Measurements from ENCODE around the gene TMEM198.

TMEM198 gene, protein sequence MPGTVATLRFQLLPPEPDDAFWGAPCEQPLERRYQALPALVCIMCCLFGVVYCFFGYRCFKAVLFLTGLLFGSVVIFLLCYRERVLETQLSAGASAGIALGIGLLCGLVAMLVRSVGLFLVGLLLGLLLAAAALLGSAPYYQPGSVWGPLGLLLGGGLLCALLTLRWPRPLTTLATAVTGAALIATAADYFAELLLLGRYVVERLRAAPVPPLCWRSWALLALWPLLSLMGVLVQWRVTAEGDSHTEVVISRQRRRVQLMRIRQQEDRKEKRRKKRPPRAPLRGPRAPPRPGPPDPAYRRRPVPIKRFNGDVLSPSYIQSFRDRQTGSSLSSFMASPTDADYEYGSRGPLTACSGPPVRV

DNA sequence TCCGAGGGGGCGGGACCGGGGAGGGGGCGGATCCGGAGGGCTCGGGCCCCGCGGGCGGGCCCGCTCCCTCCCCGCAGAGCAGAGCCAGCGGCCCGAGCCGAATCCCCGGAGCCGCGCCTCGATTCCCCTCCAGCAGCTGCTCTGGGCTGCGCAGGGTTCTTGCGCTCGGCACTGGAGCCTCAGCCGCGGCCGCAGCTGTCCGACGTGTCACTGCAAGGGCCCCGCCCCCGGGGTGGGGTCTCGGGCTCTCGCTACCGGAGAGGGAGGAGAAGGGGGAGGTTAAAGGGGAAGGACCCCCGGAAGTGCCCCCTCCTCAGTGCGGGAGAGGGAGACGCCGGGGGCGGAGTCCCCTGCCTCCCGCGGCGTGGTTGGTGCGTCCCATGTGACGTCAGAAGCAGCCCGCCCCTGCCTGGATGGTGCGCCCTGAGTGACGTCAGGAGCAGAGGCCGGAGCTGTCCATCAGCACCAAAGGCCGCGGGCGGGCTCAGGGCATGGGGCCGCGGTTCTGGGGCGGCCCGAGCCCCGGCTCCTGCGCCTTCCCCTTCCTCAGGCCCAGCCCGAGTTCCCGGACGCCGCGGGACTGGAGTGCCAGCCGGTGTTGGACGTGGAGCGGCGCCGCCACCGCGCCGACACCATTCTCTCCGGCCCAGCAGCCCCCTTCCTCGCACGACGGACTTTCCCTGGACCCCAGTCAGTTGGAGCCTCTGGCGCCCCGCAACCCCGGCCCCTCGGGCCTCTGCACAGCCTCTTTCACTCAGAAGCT is at the start of gene TMEM198, which contains the start of gene CHPF:
TSS of gene TMEM198 (plus strand) at position 433 of the 763 bp plus-strand sequence. CDS start 700 bp downstream, outside the sequence.
TSS of gene CHPF (minus strand) at position 214 of the 763 bp plus-strand sequence. CDS start 271 bp downstream, outside the sequence.
- DNase-seq = peak; percentile 95

- no peak for DNase-seq
These were observed 48.8 kb upstream of the TMEM198 start for GRCh38 chr2:219494952-219495530.

DNA sequence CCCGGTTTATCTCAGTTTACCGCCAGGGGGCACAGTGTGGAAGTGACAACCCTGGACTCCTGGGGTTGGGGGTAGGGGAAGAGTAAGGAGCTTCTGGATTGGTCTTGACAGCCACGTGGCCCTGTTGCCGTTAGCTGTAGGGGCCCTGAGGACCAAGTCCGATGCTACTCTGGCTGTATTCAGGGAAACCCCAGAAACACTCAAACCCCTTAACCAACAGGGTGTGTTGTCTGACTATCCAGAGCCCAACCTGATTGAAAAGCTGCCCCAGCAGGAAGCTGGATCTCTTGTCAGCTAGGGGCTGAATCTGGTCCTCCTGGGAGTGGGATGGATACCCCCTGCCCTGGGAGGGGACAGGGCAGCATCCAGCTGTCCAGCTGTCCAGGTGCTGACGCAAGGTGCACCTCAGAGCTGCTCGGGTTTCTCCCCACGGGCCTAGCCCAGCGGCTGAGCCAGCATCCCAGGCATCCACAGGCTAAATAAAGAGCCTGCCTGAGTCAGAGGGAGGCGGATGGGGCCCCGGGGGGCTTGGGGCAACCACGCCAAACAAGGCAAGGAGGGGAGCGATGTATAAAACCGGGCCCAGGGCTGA is 48.2 kb upstream of the TMEM198 start:
- DNase-seq = peak; percentile 54

DNA sequence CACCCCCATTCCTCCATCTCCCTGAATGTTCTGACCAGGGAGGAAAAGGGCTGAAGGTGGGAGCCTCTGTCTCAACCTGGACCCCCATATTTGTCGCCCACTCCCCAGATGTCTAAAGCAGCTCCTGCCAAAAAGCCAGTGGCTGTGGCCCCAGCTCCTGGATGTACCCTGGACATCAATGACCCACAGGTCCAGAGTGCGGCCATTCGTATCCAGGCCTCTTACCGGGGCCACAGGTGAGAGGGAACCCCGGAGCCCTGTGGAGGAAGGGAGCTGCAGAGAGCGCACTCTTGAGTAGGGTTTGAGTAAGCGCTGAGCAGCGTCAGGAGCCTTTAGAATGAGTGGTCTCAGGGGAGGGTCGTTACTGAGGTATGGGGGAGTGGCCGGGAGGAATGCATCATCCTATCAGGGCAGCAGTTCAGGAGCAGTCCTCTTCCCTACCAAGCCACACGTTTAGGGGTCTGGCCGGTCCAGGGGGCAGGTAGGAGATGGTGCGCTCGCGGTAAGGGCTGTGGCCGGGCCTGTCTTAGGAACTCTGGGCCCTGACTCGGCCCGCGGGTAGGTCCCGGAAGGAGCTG is 47.5 kb upstream of the TMEM198 start:
- DNase-seq = no peak

DNA sequence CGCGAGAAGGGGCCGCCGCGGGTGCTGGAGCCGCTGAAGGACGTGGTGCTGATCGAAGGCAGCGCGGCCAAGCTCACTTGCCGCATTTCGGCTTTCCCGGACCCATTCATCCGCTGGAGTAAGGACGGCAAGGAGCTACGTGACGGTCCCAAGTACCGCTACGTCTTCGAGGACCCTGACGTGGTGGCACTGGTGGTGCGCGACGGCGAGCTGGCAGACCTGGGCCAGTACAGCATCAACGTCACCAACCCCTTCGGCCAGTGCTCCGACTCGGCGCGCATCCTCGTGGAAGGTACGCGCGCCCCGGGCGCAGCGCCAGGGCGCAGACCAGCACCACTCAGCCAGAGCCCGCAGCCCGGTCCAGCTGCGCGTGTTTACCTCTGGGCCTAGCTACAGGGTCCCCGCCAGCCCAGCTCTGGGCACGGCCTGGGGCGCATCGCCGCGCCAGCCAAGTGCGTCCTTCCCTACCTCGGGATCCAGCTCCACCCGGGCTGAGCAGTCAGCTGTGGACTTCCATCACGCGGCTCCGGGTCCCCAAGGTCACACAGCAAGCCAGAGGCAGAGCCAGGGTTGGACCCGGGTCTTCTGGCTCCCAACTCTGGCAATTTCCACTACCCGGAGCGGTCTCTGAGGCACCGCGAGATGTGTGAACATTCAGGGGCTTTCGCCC is 46.9 kb upstream of the TMEM198 start:
- DNase-seq = no peak

DNA sequence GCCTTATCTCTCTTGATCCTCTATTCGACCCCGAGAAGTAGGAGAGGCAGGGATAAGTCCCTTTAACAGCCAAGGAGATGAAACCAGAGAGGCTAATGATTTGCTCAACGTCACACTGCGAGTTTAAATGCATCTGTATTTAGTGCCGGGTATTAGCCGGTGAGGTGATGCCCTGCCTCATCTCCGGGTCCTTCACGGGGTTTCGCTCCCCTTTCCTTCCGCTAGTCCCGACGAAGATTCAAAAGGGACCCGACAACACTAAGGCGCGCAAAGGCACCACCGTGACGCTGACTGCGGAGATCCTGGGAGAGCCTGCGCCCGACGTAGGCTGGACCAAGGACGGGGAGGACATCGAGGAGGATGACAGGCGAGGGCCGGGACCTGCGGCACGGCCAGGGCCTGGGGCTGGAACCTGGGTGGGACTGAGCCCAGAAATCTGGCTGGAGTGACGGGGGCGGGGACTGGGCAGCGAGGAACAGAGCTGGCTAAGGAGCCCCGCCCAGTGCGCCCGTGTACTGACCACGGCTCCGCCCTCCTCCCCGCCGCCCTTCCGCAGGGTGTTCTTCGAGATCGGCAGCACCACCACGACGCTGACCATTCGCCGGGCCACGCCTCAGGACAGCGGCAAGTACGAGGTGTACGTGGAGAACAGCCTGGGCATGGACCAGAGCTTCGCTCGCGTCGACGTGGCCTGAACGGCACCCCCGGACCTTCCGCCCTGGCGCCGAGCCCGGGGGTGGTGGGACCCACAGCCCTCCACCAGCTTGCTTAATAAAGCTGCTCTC is 46.1 kb upstream of the TMEM198 start:
- DNase-seq = no peak

DNA sequence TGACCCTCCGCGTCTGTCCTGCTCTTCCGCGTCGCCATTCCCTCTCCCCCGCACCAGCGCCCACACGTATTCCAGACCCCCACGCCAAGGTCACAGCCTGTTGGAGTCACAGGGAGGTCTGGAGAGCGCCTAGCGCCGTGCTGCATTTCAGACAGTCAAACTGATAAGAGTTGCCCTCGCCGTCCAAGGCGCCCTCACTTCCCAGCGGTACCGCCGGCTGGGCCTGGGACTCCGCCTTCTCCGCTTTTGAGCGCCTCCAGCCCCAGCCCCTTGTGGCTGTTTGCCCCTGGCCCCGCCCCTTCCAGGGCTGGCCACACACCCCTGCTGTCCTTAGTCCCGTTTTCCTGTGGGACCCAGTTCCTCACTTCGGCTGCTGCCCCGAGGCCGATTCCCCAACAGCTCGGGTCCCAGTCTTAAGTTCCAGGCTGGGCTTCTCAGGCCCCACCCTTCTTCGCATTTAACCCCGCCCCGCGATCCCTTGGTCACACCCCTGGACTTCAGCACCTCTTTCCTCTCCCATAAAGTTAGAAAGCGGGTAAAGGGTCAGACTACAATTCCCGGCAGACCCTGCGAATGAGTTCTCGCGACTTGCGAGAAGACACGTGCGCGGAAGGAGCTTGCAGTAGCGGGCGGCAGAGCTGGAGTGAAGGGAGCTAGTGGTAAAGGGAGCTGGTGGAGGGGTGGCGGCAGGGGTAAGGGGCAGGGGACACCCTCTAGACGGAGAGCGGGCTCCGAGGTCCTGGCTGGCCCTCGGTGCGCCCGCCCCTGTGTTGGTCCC is 45.4 kb upstream of the TMEM198 start, which contains the start of gene GMPPA:
TSS of gene GMPPA (plus strand) at position 612 of the 778 bp plus-strand sequence. CDS start 1,085 bp downstream, outside the sequence.
- peak; percentile 92 for DNase-seq

DNA sequence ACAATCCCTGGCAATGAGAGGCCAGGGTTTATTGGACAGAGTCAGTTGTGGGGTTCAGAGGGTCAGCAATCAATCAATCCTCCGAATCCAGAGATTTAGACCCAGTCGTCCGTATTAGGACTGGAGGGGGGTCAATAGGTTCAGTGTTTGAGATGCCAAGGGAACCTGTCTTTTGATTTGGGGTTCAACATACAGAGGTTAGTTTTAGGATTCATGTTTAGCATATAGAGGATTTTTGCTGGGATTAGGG is 44.8 kb upstream of the TMEM198 start:
- no peak for DNase-seq

DNA sequence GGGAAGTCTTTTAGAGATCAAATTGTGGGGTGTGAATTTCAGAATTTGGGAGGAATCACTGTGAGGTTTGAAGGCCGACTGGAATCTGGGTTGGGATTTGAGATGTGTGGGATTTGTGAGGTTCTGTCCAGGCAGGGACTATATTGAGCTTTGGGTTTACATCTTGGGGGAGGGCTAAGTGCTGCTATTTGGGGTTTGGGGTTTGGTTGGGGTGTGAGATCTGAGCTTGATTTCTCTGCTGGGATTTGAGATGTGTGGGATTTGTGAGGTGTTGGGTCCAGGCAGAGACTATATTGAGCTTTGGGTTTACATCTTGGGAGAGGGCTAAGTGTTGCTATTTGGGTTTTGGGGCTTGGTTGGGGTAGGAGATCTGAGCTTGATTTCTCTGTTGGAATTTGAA is 44.3 kb upstream of the TMEM198 start:
- no peak for DNase-seq

- DNase-seq = no peak
These were observed 43.7 kb upstream of the TMEM198 start for GRCh38 chr2:219500135-219500534.

DNA sequence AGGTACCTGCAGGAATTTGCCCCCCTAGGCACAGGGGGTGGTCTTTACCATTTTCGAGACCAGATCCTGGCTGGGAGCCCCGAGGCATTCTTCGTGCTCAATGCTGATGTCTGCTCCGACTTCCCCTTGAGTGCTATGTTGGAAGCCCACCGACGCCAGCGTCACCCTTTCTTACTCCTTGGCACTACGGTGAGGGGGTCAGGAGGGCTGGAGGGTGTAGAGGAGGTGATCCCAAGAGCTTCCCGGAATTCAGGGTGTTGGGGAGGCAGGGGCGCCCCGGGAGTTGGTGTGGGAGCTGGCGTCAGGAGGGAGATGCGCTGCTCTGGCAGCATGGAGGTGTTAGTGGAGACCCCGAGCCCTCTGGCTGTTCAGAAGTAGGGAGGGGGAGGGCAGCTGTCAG is 42.0 kb upstream of the TMEM198 start:
- DNase-seq = no peak

GRCh38 chr2:219502618-219503017 is 41.2 kb upstream of the TMEM198 start:
- no peak for DNase-seq

DNA sequence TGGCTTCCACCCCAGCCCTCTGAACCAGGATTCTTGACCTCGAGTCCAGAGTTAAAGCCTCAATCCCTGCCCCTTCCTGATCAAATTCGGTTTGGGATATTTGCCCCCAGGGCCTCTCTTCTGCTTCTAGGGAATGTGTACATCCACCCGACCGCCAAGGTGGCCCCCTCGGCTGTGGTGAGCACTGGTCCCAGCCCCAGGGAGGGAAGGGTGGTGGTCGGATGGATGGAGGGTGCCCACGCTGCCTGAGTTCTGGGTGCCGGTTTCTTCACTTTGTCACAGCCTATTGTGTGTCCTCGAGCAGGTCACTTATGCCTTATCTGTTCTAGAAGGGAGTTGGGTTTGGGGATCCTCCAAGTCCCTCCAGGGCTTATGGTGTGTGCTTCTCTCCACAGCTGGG is 38.2 kb upstream of the TMEM198 start:
- no peak for DNase-seq

GRCh38 chr2:219506153-219506801 is 37.6 kb upstream of the TMEM198 start:
- no peak for DNase-seq

DNA sequence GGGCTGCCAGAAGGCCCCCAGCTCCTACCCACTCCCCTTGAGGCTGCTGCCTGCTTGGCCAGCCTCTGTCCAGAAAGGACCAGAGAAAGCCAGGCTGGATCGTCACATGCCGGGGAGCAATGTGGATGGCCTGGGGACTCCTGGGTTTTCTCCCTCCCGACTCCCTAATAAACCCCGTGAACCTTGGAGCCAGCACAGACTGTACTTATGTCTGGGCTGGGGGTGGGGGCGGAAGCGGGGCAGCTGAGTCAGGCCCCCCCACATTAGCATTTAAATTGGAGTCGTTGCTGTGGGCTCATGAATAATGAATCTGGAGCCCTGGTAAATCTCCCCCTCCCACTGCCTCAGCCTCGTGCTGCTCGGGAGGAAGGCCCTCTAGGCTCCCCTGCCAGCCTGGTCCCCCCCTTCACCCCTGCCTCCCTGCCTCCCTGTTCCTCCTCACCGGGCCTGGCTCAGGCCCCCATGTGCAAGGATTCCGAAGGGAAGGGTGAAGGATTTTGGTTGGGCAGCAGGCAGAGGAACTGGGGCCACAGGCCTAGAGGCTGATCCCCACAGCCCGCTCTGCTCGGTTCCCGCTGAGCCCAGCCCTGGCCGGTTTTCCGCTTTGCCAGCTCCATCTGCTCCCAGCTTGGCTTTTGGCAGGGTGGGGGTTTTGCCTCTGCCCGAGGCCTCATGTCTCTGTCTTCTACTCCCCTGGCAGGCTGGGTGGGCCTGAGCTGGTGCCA is 36.9 kb upstream of the TMEM198 start:
- DNase-seq = no peak

GRCh38 chr2:219507581-219508443 is 36.0 kb upstream of the TMEM198 start:
- no peak for DNase-seq

DNA sequence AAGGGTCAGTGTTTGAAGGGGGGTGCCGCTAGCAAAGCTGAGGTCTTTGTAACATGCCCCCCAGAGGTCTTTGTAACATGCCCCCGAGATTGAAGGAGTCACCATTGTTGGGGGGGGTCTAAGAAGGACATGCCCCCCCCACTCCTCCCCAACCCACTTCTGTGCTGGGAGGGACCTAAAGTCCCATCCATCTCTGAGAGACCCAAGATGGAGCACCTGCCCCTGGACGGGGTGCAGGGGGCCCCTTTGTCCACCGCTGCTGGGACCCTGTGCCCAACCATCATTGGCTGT is 35.4 kb upstream of the TMEM198 start:
- DNase-seq = no peak

DNA sequence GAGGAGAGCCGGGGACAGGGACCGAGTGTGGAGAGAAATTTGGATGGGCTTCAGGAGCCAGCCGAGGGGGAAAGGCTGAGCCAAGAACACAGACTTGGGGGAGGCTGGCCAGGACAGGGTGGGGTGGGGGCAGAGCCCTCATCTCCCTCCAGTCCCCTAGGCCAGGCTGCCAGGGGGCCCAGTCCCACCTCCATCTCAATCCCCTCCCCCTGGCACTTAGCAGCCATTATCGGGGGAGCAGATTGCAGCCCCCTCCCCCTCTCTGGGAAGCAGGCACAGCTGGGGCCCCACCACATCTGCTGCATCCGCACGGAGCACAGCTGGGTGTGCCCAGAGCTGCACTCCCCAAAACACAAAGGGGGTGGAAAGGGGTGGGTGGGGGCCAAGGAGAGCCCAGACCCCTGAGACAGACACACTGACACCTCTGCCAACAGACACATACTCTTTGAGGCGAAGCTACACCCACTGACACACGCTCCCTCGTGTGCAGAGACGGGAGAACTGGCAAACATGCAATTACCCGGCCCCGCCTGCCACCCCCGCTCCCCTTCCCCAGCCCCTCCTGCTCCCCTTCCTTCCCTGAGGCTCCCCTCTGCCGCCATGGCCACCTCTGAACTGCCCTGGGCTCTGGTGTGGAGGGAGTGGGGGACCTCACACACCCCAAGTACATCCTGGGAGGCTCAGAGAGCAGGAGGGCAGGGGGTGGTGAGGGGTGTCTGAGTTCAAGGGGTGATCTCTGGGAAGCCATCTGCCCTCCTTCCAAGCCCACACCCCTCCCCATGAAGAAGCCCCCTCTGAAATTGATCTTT is 34.7 kb upstream of the TMEM198 start:
- no peak for DNase-seq
